Measurements from ENCODE around the gene TMEM203. TPM values are rescaled to one million over a fixed set of nuclear protein-coding genes. Genes with fewer than 3 reads are reported as not detected.

The TMEM203 gene
- total RNA-seq, 4 donors from 2014 or later: 18.9 to 42.1 (median 28.7) TPM

GRCh38 chr9:137215196-137215986 lies 9.9 kb upstream of the TMEM203 start:
- no peaks in the 10 kb centered on the region for H3K27me3 ChIP-seq
- no peak for TF ChIP-seq POLR2AphosphoS5 (IDR thresholded peaks at IDR 0.05)
- no peak for TF ChIP-seq EP300 (IDR thresholded peaks at IDR 0.05; ENCODE audit: low read depth)
- no peak for TF ChIP-seq POLR2A (IDR thresholded peaks at IDR 0.05)
- no peak for TF ChIP-seq CTCF (IDR thresholded peaks at IDR 0.05)
- no peak overlapping the region for H3K4me3 ChIP-seq
- H3K9me3 ChIP-seq: no peaks in the 10 kb centered on the region
- 90 to 94% methylated on average over 2 to 15 of the region's 22 CpGs for WGBS, 2 donors (ENCODE audit: low coverage in 1 of 2)
- H3K4me1 ChIP-seq: peaks cover 0 to 25% (median 24%) of the 10 kb centered on the region in 4 donors
- H3K36me3 ChIP-seq: no peaks in the 10 kb centered on the region
- in situ Hi-C loops (cut with MboI; ENCODE audit: low pct_ligation_motif_present in 1 of 4, low pct_unique_long_range_greater_than_20kb in 1 of 4, low sequenced_read_pairs in 3 of 4) (loop anchor here in 1 of 4 donors (25.0 kb wide), 1 partner anchor 103 kb away; the partner anchor contains the start of gene DPP7), intact Hi-C loops (cut with DNase I; ENCODE audit: low total_unique reads) (no loop called here)
- DNase-seq: no peak
- H3K27ac ChIP-seq: no peak overlapping the region

DNA sequence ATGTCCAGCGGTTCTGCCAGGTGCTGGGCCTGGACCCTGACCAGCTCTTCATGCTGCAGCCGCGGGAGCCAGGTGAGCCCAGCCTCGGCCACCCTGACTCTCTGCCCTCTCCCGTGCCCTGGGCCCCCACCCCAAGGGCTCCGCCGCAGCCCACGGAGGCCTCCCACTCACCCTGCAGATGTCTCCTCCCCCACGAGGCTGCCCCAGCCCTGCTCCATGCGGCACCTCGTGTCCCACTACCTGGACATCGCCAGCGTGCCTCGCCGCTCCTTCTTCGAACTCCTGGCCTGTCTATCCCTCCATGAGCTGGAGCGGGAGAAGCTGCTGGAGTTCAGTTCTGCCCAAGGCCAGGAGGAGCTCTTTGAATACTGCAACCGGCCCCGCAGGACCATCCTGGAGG lies 9.2 kb upstream of the TMEM203 start:
- in situ Hi-C loops (cut with MboI; ENCODE audit: low pct_ligation_motif_present in 1 of 4, low pct_unique_long_range_greater_than_20kb in 1 of 4, low sequenced_read_pairs in 3 of 4): loop anchor here in 1 of 4 donors (25.0 kb wide), 1 partner anchor 102 kb away; the partner anchor contains the start of gene DPP7
- WGBS, 2 donors (ENCODE audit: low coverage in 1 of 2): 91% methylated on average over 19 of the region's 19 CpGs; no CpG with 5 or more reads in 1 of the 2 donors
- H3K27ac ChIP-seq: no peak overlapping the region
- intact Hi-C loops (cut with DNase I; ENCODE audit: low total_unique reads): no loop called here
- H3K4me3 ChIP-seq: no peak overlapping the region
- TF ChIP-seq CTCF (IDR thresholded peaks at IDR 0.05): no peak
- TF ChIP-seq POLR2AphosphoS5 (IDR thresholded peaks at IDR 0.05): no peak
- no peak for TF ChIP-seq EP300 (IDR thresholded peaks at IDR 0.05; ENCODE audit: low read depth)
- no peak for TF ChIP-seq POLR2A (IDR thresholded peaks at IDR 0.05)
- H3K4me1 ChIP-seq: peaks cover 0 to 25% (median 24%) of the 10 kb centered on the region in 4 donors
- no peaks in the 10 kb centered on the region for H3K9me3 ChIP-seq
- no peak for DNase-seq
- no peaks in the 10 kb centered on the region for H3K27me3 ChIP-seq
- no peaks in the 10 kb centered on the region for H3K36me3 ChIP-seq

DNA sequence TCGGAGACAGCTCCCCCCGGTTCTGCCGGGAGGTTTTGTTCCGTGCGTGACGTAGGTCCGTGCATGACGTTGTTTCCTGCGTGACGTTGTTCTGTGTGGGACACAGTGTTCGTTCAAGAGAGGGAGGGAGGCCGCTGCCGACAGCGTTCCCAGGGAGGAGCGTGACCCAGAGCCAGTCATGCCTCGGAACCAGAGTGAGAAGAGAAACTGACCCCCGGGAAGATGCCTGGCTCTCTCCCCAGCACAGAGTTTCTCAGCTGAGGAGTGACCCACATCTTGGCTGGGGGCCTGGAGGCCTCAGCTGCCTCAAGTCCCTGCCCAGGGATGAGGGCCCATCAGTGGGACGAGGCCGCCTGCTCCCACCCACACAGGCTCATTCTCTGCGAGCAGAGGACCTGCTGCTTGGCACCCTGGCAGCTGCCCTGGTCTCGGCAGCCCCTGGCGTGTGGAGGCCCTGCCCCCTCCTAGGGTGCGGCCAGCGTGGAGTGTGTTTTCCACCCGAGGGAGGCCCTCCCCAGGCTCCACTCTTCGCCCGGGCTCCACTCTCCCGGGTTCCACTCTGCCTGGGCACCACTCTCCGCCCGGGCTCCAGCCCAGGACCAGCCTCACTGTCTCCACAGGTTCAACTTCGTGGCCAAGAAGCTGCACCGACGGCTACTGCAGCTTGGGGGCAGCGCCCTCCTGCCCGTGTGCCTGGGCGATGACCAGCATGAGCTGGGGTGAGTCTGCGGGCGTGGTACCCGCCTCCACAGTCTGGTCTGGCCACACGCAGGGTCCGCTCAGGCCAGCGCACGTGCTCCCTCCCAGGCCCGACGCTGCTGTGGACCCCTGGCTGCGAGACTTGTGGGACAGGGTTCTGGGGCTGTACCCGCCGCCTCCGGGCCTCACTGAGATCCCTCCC lies 8.0 kb upstream of the TMEM203 start:
- no peaks in the 10 kb centered on the region for H3K36me3 ChIP-seq

More for the DNA sequence above, 8.0 kb upstream of the TMEM203 start:
- Histone ChIP-seq H3K9me3 (no peaks in the 10 kb centered on the region), H3K4me1 (peaks cover 0 to 19% (median 16%) of the 10 kb centered on the region in 4 donors), H3K27ac (no peak overlapping the region), H3K27me3 (no peaks in the 10 kb centered on the region), H3K4me3 (no peak overlapping the region)
- in situ Hi-C loops (cut with MboI; ENCODE audit: low pct_ligation_motif_present in 1 of 4, low pct_unique_long_range_greater_than_20kb in 1 of 4, low sequenced_read_pairs in 3 of 4) (loop anchor here in 1 of 4 donors (25.0 kb wide), 1 partner anchor 101 kb away; the partner anchor contains the start of gene DPP7), intact Hi-C loops (cut with DNase I; ENCODE audit: low total_unique reads) (no loop called here)
- WGBS, 2 donors (ENCODE audit: low coverage in 1 of 2): 88% methylated on average over 49 of the region's 49 CpGs; no CpG with 5 or more reads in 1 of the 2 donors
- no peak for DNase-seq
- peak in 1 of 5 experiments; percentile 10 for TF ChIP-seq CTCF (IDR thresholded peaks at IDR 0.05)
- TF ChIP-seq EP300 (IDR thresholded peaks at IDR 0.05; ENCODE audit: low read depth): no peak
